ENCODE data around the gene PDE8A. TPM values are rescaled to one million over a fixed set of nuclear protein-coding genes. Genes with fewer than 3 reads are reported as not detected.

The PDE8A gene
- total and polyA plus RNA-seq, 2 donors (not counting 1 experiment from before 2014, with no cell fraction given): 17.4 to 51.1 TPM

DNA sequence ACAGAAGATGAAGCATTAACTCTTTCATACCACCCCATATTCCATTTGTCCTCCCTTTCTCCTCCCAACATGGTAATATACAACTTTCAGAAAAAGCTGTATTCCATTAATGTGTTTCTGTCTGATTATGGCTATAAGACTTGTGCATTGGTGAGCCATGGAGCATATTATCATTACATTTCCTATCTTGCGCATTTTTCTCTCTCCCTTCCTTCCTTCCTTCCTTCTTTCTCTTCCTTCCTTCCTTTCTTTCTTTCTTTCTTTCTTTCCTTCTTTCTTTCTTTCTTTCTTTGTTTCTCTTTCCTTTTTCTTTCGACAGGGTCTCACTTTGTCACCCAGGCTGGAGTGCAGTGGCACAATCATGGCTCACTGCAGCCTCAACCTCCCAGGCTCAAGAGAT, 25.5 kb upstream of the PDE8A start:
- ATAC-seq (ENCODE audit: low read depth): no peak
- H3K4me1 Mint-ChIP-seq: peaks cover 9% of the 10 kb centered on the region
- 87% methylated on average over 2 of the region's 2 CpGs for WGBS (ENCODE audit: insufficient coverage)
- no peak overlapping the region for H3K4me3 Mint-ChIP-seq
- H2AFZ ChIP-seq (ENCODE audit: insufficient read depth, low read depth, low read length, poor library complexity, severe bottlenecking): no peak overlapping the region
- H4K20me1 ChIP-seq (ENCODE audit: control insufficient read depth, insufficient read depth, low read length, poor library complexity, severe bottlenecking): no peaks in the 10 kb centered on the region
- H3K27me3 Mint-ChIP-seq: peaks cover 24% of the 10 kb centered on the region
- no peak overlapping the region for H3K4me2 ChIP-seq (replicated peaks; ENCODE audit: low read depth, low read length, poor library complexity, severe bottlenecking)
- H3K36me3 ChIP-seq (replicated peaks in 1 of 2; ENCODE audit: control extremely low read depth in 1 of 2, control insufficient read depth in 1 of 2, extremely low read depth in 1 of 2, insufficient read depth in 2 of 2, low read length in 1 of 2): no peaks in the 10 kb centered on the region
- peaks cover 4 to 5% of the 10 kb centered on the region in 2 donors for H3K4me1 ChIP-seq (ENCODE audit: control insufficient read depth in 2 of 2, insufficient read depth in 2 of 2, low read length in 2 of 2)
- CTCF ChIA-PET: interaction anchor here (0.7 to 2.5 kb wide), 6 partner anchors 19 to 113 kb away, joined by 3 to 17 read pairs (median 4); no protein-coding TSS in a partner anchor
- H3K27me3 ChIP-seq (replicated peaks in 1 of 4; ENCODE audit: control extremely low read depth in 1 of 4, control insufficient read depth in 3 of 4, insufficient read depth in 4 of 4, low read length in 3 of 4): peaks cover 0 to 8% (median 0%) of the 10 kb centered on the region in 4 experiments
- POLR2A ChIA-PET: no interaction called here
- TF ChIP-seq, protein P1, sequence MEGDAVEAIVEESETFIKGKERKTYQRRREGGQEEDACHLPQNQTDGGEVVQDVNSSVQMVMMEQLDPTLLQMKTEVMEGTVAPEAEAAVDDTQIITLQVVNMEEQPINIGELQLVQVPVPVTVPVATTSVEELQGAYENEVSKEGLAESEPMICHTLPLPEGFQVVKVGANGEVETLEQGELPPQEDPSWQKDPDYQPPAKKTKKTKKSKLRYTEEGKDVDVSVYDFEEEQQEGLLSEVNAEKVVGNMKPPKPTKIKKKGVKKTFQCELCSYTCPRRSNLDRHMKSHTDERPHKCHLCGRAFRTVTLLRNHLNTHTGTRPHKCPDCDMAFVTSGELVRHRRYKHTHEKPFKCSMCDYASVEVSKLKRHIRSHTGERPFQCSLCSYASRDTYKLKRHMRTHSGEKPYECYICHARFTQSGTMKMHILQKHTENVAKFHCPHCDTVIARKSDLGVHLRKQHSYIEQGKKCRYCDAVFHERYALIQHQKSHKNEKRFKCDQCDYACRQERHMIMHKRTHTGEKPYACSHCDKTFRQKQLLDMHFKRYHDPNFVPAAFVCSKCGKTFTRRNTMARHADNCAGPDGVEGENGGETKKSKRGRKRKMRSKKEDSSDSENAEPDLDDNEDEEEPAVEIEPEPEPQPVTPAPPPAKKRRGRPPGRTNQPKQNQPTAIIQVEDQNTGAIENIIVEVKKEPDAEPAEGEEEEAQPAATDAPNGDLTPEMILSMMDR (IDR thresholded peaks at IDR 0.05): no peak
- TF ChIP-seq EZH2 (IDR thresholded peaks at IDR 0.05; ENCODE audit: borderline replicate concordance, insufficient read depth, low read depth, low read length, poor library complexity, severe bottlenecking): no peak
- no peaks in the 10 kb centered on the region for H3K9me3 Mint-ChIP-seq (ENCODE audit: insufficient read depth)
- H3K79me2 ChIP-seq (ENCODE audit: control insufficient read depth, insufficient read depth, low read length): no peaks in the 10 kb centered on the region
- no peak for DNase-seq
- no peaks in the 10 kb centered on the region for H3K9me3 ChIP-seq (ENCODE audit: control extremely low read depth in 1 of 3, control insufficient read depth in 2 of 3, insufficient read depth in 1 of 3, low read length in 2 of 3)
- intact Hi-C loops (cut with micrococcal nuclease): no loop called here
- no peak overlapping the region for H3K9ac ChIP-seq (ENCODE audit: low read length)
- H3K4me3 ChIP-seq (ENCODE audit: control extremely low read depth in 1 of 5, extremely low read depth in 1 of 5, insufficient read depth in 1 of 5, low read depth in 2 of 5, low read length in 4 of 5): no peak overlapping the region
- no peak overlapping the region for H3K27ac ChIP-seq (ENCODE audit: low read length in 2 of 2)
- no peak overlapping the region for H3K27ac Mint-ChIP-seq

DNA sequence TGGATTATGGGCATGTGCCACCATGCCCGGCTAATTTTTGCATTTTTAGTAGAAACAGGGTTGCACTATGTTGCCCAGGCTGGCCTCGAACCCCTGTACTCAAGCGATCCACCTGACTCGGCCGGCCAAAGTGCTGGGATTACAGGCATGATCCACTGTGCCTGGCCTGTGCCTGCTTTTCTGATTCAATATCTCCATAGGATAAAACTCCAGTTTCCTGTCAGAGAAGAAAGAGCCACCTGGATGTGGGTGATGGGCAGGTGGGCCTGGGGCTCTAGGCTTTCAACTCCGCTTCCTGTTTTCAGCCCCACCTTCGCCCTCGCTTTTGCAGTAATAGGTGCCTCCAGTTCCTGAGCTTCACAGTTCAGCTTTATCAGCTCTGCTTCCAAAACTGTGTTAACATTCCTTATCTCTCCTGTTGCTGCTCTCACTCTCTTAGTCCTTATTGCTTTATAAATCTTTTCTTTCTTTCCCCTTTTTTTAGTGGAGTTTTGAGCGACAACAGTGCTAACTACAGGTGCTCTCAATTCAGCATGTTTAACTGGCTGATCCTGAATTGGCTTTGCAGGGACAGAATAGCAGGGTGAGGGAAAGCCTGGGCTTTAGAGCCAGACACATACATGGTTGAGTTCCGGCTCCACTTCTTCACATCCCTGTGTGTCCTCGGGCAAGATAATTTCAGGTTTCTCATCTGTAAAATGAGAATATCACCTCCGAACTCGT, 21.1 kb upstream of the PDE8A start:
- no peak overlapping the region for H3K4me2 ChIP-seq (replicated peaks; ENCODE audit: low read depth, low read length, poor library complexity, severe bottlenecking)
- H2AFZ ChIP-seq (ENCODE audit: insufficient read depth, low read depth, low read length, poor library complexity, severe bottlenecking): no peak overlapping the region
- ChIA-PET CTCF (no interaction called here), POLR2A (no interaction called here)
- DNase-seq (no peak), ATAC-seq (ENCODE audit: low read depth) (no peak)
- H3K9ac ChIP-seq (ENCODE audit: low read length): no peak overlapping the region
- no peaks in the 10 kb centered on the region for H3K79me2 ChIP-seq (ENCODE audit: control insufficient read depth, insufficient read depth, low read length)
- TF ChIP-seq, protein P1 (IDR thresholded peaks at IDR 0.05): no peak
- TF ChIP-seq EZH2 (IDR thresholded peaks at IDR 0.05; ENCODE audit: borderline replicate concordance, insufficient read depth, low read depth, low read length, poor library complexity, severe bottlenecking): no peak
- H4K20me1 ChIP-seq (ENCODE audit: control insufficient read depth, insufficient read depth, low read length, poor library complexity, severe bottlenecking): no peaks in the 10 kb centered on the region
- H3K4me1 ChIP-seq (ENCODE audit: control insufficient read depth in 2 of 2, insufficient read depth in 2 of 2, low read length in 2 of 2): peaks cover 1 to 2% of the 10 kb centered on the region in 2 donors
- H3K27me3 Mint-ChIP-seq: peaks cover 33% of the 10 kb centered on the region
- peaks cover 0 to 10% (median 0%) of the 10 kb centered on the region in 4 experiments for H3K27me3 ChIP-seq (replicated peaks in 1 of 4; ENCODE audit: control extremely low read depth in 1 of 4, control insufficient read depth in 3 of 4, insufficient read depth in 4 of 4, low read length in 3 of 4)
- H3K27ac Mint-ChIP-seq: no peak overlapping the region
- no peaks in the 10 kb centered on the region for H3K9me3 Mint-ChIP-seq (ENCODE audit: insufficient read depth)
- WGBS (ENCODE audit: insufficient coverage): 91% methylated on average over 11 of the region's 13 CpGs
- H3K4me3 ChIP-seq (ENCODE audit: control extremely low read depth in 1 of 5, extremely low read depth in 1 of 5, insufficient read depth in 1 of 5, low read depth in 2 of 5, low read length in 4 of 5): no peak overlapping the region
- H3K4me1 Mint-ChIP-seq: peaks cover 9% of the 10 kb centered on the region
- no peak overlapping the region for H3K4me3 Mint-ChIP-seq
- intact Hi-C loops (cut with micrococcal nuclease): no loop called here
- H3K36me3 ChIP-seq (replicated peaks in 1 of 2; ENCODE audit: control extremely low read depth in 1 of 2, control insufficient read depth in 1 of 2, extremely low read depth in 1 of 2, insufficient read depth in 2 of 2, low read length in 1 of 2): no peaks in the 10 kb centered on the region
- H3K9me3 ChIP-seq (ENCODE audit: control extremely low read depth in 1 of 3, control insufficient read depth in 2 of 3, insufficient read depth in 1 of 3, low read length in 2 of 3): peaks cover 0 to 5% (median 4%) of the 10 kb centered on the region in 3 donors
- H3K27ac ChIP-seq (ENCODE audit: low read length in 2 of 2): no peak overlapping the region

All from B cell (primary cell).